HEK293 (cell line): Measurements from ENCODE around the gene GMDS.

Experiments
- CTCF ChIA-PET: fragments of 350-600 bp; formaldehyde crosslinking; extraction: SDS; loops from one replicate; lab custom pipeline; 2021; ENCODE audit warnings: antibody characterized with exemption; lab: Yijun Ruan, JAX
- POLR2A ChIA-PET: fragments of 300-600 bp; formaldehyde crosslinking; extraction: SDS; loops from one replicate; lab custom pipeline; 2020; ENCODE audit warnings: antibody characterized with exemption, inconsistent platforms; lab: Yijun Ruan, JAX
- H3K27ac ChIP-seq: fragments of 200-500 bp; sonication (Bioruptor generic); 2 replicates; pipeline ENCODE4 v1.5.1; 2014; ENCODE audit warnings: low read depth, low read length, control low read depth, inconsistent platforms; ENCODE audit errors: extremely low read depth
- H3K36me3 ChIP-seq, 2 experiments: fragments of 200-500 bp in 1 of 2; sonication (Bioruptor generic) in 1 of 2; 1 replicate in 1 of 2; 2 replicates in 1 of 2; pipeline ENCODE4 v1.5.1; 2014 to 2017; ENCODE audit warnings: inconsistent platforms in 2 of 2, low read length in 2 of 2; ENCODE audit not compliant: control insufficient read depth in 2 of 2, insufficient read depth in 1 of 2
- H3K4me1 ChIP-seq: fragments of 200-500 bp; sonication (Bioruptor generic); 2 replicates; pipeline ENCODE4 v1.5.1; 2014; ENCODE audit warnings: mild to moderate bottlenecking, low read length, inconsistent platforms; ENCODE audit not compliant: control insufficient read depth, insufficient read depth
- H3K4me3 ChIP-seq: 2 replicates; pipeline ENCODE4 v1.5.1; 2011; ENCODE audit warnings: low read depth, mild to moderate bottlenecking, control low read depth, low read length, moderate library complexity
- H3K9me3 ChIP-seq: fragments of 200-500 bp; sonication (Bioruptor generic); 2 replicates; pipeline ENCODE4 v1.5.1; 2014; ENCODE audit warnings: low read depth, low read length, inconsistent platforms; ENCODE audit not compliant: control insufficient read depth, insufficient read depth
- ELK4 ChIP-seq: IDR thresholded peaks from 2 replicates; pipeline ENCODE4 v1.6.1; 2011; ENCODE audit warnings: mild to moderate bottlenecking, low read depth, low read length, borderline replicate concordance
- HOXC10 ChIP-seq: sonication (generic); formaldehyde crosslinking; IDR thresholded peaks from 2 replicates; pipeline ENCODE4 v1.8.1; 2023; ENCODE audit warnings: mild to moderate bottlenecking, missing genetic modification reagents
- IKZF3 ChIP-seq: fragments of 450-650 bp; IDR thresholded peaks from 2 replicates; pipeline ENCODE4 v1.5.0; 2018; ENCODE audit warnings: missing biosample characterization, mild to moderate bottlenecking, missing genetic modification characterization, moderate library complexity
- KLF16 ChIP-seq: fragments of 450-650 bp; formaldehyde crosslinking; IDR thresholded peaks from 2 replicates; pipeline ENCODE4 v1.5.1; 2017; ENCODE audit warnings: missing biosample characterization, missing genetic modification characterization
- SP3 ChIP-seq: fragments of 450-650 bp; formaldehyde crosslinking; IDR thresholded peaks from 2 replicates; pipeline ENCODE4 v1.5.1; 2016; ENCODE audit warnings: missing biosample characterization, missing genetic modification characterization
- ZBTB49 ChIP-seq: fragments of 450-650 bp; formaldehyde crosslinking; IDR thresholded peaks from 2 replicates; pipeline ENCODE4 v1.5.1; 2016; ENCODE audit warnings: missing biosample characterization, missing genetic modification characterization, low read depth
- ZFHX2 ChIP-seq: fragments of 450-650 bp; formaldehyde crosslinking; conservative IDR thresholded peaks from 2 replicates; pipeline ENCODE4 v1.5.1; 2016; ENCODE audit warnings: missing biosample characterization, missing genetic modification characterization
- ZIC2 ChIP-seq: fragments of 450-650 bp; formaldehyde crosslinking; IDR thresholded peaks from 2 replicates; pipeline ENCODE4 v1.5.1; 2016; ENCODE audit warnings: missing biosample characterization, missing genetic modification characterization
- ZNF157 ChIP-seq: fragments of 450-650 bp; formaldehyde crosslinking; IDR thresholded peaks from 2 replicates; pipeline ENCODE4 v1.5.1; 2016; ENCODE audit warnings: missing biosample characterization, missing genetic modification characterization
- ZNF16 ChIP-seq: fragments of 450-650 bp; formaldehyde crosslinking; IDR thresholded peaks from 2 replicates; pipeline ENCODE4 v1.5.1; 2016; ENCODE audit warnings: low read depth, missing biosample characterization, missing genetic modification characterization
- ZNF174 ChIP-seq: fragments of 450-650 bp; formaldehyde crosslinking; IDR thresholded peaks from 2 replicates; pipeline ENCODE4 v1.5.0; 2017; ENCODE audit warnings: missing biosample characterization, mild to moderate bottlenecking, missing genetic modification characterization
- ZNF175 ChIP-seq: fragments of 450-650 bp; formaldehyde crosslinking; IDR thresholded peaks from 2 replicates; pipeline ENCODE4 v1.5.1; 2016; ENCODE audit warnings: missing biosample characterization, missing genetic modification characterization
- ZNF248 ChIP-seq: fragments of 450-650 bp; formaldehyde crosslinking; IDR thresholded peaks from 2 replicates; pipeline ENCODE4 v1.5.1; 2017; ENCODE audit warnings: missing biosample characterization, missing genetic modification characterization
- ZNF433 ChIP-seq: fragments of 450-650 bp; formaldehyde crosslinking; IDR thresholded peaks from 2 replicates; pipeline ENCODE4 v1.5.1; 2016; ENCODE audit warnings: missing biosample characterization, missing genetic modification characterization, low read depth
- ZNF530 ChIP-seq: fragments of 450-650 bp; formaldehyde crosslinking; IDR thresholded peaks from 2 replicates; pipeline ENCODE4 v1.5.1; 2016; ENCODE audit warnings: low read depth, missing biosample characterization, missing genetic modification characterization
- ZNF560 ChIP-seq: fragments of 450-650 bp; formaldehyde crosslinking; IDR thresholded peaks from 2 replicates; pipeline ENCODE4 v1.5.1; 2017; ENCODE audit warnings: missing biosample characterization, missing genetic modification characterization, borderline replicate concordance
- ZNF600 ChIP-seq: fragments of 450-650 bp; formaldehyde crosslinking; IDR thresholded peaks from 2 replicates; pipeline ENCODE4 v1.5.1; 2016; ENCODE audit warnings: missing biosample characterization, missing genetic modification characterization
- ZNF621 ChIP-seq: fragments of 450-650 bp; formaldehyde crosslinking; IDR thresholded peaks from 2 replicates; pipeline ENCODE4 v1.5.1; 2017; ENCODE audit warnings: missing biosample characterization, missing genetic modification characterization
- ZNF664 ChIP-seq: fragments of 450-650 bp; formaldehyde crosslinking; IDR thresholded peaks from 2 replicates; pipeline ENCODE4 v1.5.1; 2016; ENCODE audit warnings: missing biosample characterization, missing genetic modification characterization
- ZNF777 ChIP-seq: fragments of 450-650 bp; formaldehyde crosslinking; IDR thresholded peaks from 2 replicates; pipeline ENCODE4 v1.5.1; 2017; ENCODE audit warnings: missing biosample characterization, missing genetic modification characterization, borderline replicate concordance
- ZNF830 ChIP-seq: fragments of 450-650 bp; IDR thresholded peaks from 2 replicates; pipeline ENCODE4 v1.5.0; 2018; ENCODE audit warnings: missing biosample characterization, missing genetic modification characterization, low read depth, mild to moderate bottlenecking, moderate library complexity
- ZSCAN16 ChIP-seq: fragments of 450-650 bp; formaldehyde crosslinking; IDR thresholded peaks from 2 replicates; pipeline ENCODE4 v1.5.1; 2016; ENCODE audit warnings: missing biosample characterization, missing genetic modification characterization
- TF ChIP-seq, protein P1 (sequence below): fragments of 450-650 bp; formaldehyde crosslinking; IDR thresholded peaks from 2 replicates; pipeline ENCODE4 v1.5.1; 2016; ENCODE audit warnings: missing biosample characterization, missing genetic modification characterization
- TF ChIP-seq, protein P2 (sequence below): fragments of 450-650 bp; formaldehyde crosslinking; IDR thresholded peaks from 2 replicates; pipeline ENCODE4 v1.5.1; 2016; ENCODE audit warnings: missing biosample characterization, missing genetic modification characterization
- TF ChIP-seq, protein P3 (sequence below): fragments of 450-650 bp; formaldehyde crosslinking; IDR thresholded peaks from 2 replicates; pipeline ENCODE4 v1.5.1; 2016; ENCODE audit warnings: missing biosample characterization, missing genetic modification characterization
- TF ChIP-seq, protein P4 (sequence below): fragments of 450-650 bp; formaldehyde crosslinking; conservative IDR thresholded peaks from 2 replicates; pipeline ENCODE4 v1.5.1; 2016; ENCODE audit warnings: low read depth, missing biosample characterization, missing genetic modification characterization

The GMDS gene

DNA sequence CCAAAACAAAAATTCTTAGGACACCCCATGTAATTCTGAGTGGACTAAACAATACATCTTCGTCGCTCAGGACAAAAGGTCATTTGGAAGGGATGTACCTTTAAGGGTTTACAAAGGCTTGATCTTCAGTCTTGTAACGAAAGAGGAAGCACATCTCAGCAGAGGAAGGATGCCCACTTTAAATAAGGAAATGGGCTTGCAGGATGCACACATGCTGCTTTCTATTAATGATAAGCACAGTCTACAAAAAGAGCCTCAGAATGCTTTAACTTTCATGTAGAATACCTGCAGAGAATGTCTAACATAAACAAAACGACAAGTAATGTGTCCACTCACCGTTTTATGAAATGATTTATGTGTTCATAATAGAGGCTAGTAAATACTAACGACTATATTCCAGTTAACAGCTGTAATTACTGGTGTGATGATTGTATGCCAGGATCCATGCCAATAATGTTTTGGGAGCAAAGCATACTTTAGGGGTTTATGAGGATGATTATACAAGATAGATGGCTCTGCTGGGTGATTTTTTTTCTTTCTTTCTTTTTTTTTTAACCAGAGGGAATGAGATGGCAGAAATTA, 216.9 kb downstream of the GMDS start:
- ChIA-PET CTCF (interaction anchor here (1.2 kb wide), 1 partner anchor 606 kb away, joined by 6 read pairs; no protein-coding TSS in a partner anchor), POLR2A (interaction anchor here (0.6 to 1.4 kb wide), 2 partner anchors 29 to 418 kb away, joined by 3 read pairs; no protein-coding TSS in a partner anchor)
- H3K36me3 ChIP-seq, result no peaks in the 10 kb centered on the region
- H3K27ac ChIP-seq, result peak overlapping the region; percentile 28; the same call in 1 of the 2 replicates
- no peaks in the 10 kb centered on the region for H3K9me3 ChIP-seq
- peaks cover 42% of the 10 kb centered on the region for H3K4me1 ChIP-seq
- H3K4me3 ChIP-seq, result no peak overlapping the region
- no peak; the same call in 1 of the 2 replicates for TF ChIP-seq ZNF621 (tag by site-specific recombination)
- peak; percentile 86 for TF ChIP-seq ZNF664 (tag by site-specific recombination)
- no peak for TF ChIP-seq ZNF777 (tag by site-specific recombination)
- TF ChIP-seq KLF16 (tag by site-specific recombination), result peak; percentile 65; the same call in 1 of the 2 replicates
- peak; percentile 89 for TF ChIP-seq ZSCAN16 (tag by site-specific recombination)
- peak; percentile 45; the same call in 1 of the 2 replicates for TF ChIP-seq SP3 (tag by site-specific recombination)
- no peak for TF ChIP-seq ZNF175
- TF ChIP-seq ZBTB49 (tag by site-specific recombination), result peak; percentile 82
- no peak for TF ChIP-seq ZNF433
- TF ChIP-seq, protein P1, sequence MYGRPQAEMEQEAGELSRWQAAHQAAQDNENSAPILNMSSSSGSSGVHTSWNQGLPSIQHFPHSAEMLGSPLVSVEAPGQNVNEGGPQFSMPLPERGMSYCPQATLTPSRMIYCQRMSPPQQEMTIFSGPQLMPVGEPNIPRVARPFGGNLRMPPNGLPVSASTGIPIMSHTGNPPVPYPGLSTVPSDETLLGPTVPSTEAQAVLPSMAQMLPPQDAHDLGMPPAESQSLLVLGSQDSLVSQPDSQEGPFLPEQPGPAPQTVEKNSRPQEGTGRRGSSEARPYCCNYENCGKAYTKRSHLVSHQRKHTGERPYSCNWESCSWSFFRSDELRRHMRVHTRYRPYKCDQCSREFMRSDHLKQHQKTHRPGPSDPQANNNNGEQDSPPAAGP (tag by site-specific recombination), result 0 out of 2 replicates have a peak, but pooled peaks have one; percentile 49
- no peak for TF ChIP-seq HOXC10
- no peak for TF ChIP-seq ZNF16 (tag by site-specific recombination)
- TF ChIP-seq ZNF530 (tag by site-specific recombination), result no peak
- no peak for TF ChIP-seq ELK4
- no peak for TF ChIP-seq ZNF157
- no peak for TF ChIP-seq ZNF830 (tag by site-specific recombination)
- TF ChIP-seq, protein P2, sequence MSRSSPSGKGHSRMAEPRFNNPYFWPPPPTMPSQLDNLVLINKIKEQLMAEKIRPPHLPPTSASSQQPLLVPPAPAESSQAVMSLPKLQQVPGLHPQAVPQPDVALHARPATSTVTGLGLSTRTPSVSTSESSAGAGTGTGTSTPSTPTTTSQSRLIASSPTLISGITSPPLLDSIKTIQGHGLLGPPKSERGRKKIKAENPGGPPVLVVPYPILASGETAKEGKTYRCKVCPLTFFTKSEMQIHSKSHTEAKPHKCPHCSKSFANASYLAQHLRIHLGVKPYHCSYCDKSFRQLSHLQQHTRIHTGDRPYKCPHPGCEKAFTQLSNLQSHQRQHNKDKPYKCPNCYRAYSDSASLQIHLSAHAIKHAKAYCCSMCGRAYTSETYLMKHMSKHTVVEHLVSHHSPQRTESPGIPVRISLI (tag by site-specific recombination), result peak; percentile 97; the same call in 1 of the 2 replicates
- TF ChIP-seq ZFHX2 (tag by site-specific recombination), result no peak
- TF ChIP-seq ZNF174 (tag by site-specific recombination), result peak; percentile 58; the same call in 1 of the 2 replicates
- TF ChIP-seq, protein P3, sequence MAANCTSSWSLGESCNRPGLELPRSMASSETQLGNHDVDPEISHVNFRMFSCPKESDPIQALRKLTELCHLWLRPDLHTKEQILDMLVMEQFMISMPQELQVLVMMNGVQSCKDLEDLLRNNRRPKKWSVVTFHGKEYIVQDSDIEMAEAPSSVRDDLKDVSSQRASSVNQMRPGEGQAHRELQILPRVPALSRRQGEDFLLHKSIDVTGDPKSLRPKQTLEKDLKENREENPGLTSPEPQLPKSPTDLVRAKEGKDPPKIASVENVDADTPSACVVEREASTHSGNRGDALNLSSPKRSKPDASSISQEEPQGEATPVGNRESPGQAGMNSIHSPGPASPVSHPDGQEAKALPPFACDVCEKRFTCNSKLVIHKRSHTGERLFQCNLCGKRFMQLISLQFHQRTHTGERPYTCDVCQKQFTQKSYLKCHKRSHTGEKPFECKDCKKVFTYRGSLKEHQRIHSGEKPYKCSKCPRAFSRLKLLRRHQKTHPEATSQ (tag by site-specific recombination), result no peak
- peak; percentile 90 for TF ChIP-seq ZIC2 (tag by site-specific recombination)
- no peak for TF ChIP-seq ZNF560 (tag by site-specific recombination)
- TF ChIP-seq, protein P4, sequence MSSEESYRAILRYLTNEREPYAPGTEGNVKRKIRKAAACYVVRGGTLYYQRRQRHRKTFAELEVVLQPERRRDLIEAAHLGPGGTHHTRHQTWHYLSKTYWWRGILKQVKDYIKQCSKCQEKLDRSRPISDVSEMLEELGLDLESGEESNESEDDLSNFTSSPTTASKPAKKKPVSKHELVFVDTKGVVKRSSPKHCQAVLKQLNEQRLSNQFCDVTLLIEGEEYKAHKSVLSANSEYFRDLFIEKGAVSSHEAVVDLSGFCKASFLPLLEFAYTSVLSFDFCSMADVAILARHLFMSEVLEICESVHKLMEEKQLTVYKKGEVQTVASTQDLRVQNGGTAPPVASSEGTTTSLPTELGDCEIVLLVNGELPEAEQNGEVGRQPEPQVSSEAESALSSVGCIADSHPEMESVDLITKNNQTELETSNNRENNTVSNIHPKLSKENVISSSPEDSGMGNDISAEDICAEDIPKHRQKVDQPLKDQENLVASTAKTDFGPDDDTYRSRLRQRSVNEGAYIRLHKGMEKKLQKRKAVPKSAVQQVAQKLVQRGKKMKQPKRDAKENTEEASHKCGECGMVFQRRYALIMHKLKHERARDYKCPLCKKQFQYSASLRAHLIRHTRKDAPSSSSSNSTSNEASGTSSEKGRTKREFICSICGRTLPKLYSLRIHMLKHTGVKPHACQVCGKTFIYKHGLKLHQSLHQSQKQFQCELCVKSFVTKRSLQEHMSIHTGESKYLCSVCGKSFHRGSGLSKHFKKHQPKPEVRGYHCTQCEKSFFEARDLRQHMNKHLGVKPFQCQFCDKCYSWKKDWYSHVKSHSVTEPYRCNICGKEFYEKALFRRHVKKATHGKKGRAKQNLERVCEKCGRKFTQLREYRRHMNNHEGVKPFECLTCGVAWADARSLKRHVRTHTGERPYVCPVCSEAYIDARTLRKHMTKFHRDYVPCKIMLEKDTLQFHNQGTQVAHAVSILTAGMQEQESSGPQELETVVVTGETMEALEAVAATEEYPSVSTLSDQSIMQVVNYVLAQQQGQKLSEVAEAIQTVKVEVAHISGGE, result peak; percentile 40; the same call in 1 of the 2 replicates
- 0 out of 2 replicates have a peak, but pooled peaks have one; percentile 40 for TF ChIP-seq ZNF600 (tag by site-specific recombination)
- no peak for TF ChIP-seq ZNF248 (tag by site-specific recombination)
- peak; percentile 100 for TF ChIP-seq IKZF3 (tag by site-specific recombination)
